Adrenal gland (tissue), 5 donors: Measurements from ENCODE around the gene AVPR2.

Source experiments
- POLR2A ChIP-seq, 2 donors: fragments of 450-650 bp; IDR thresholded peaks; one replicate each; pipeline ENCODE4 v1.6.1; 2017; ENCODE audit warnings: antibody characterized with exemption in 2 of 2, mild to moderate bottlenecking in 2 of 2, moderate library complexity in 1 of 2
- TF ChIP-seq, protein P1 (sequence below), 6 experiments: fragments of 450-650 bp in 4 of 6; fragments of 200-600 bp in 2 of 6; sonication (generic) in 1 of 6; IDR thresholded peaks; 1 replicate in 5 of 6; 2 replicates in 1 of 6; pipeline versions ENCODE4 v1.5.1 to v1.8.0; 2016 to 2021; ENCODE audit warnings: antibody characterized with exemption in 6 of 6, mild to moderate bottlenecking in 2 of 6, moderate library complexity in 1 of 6
- donor health status: DM: no; HTN: no; CAD: no.

DNA sequence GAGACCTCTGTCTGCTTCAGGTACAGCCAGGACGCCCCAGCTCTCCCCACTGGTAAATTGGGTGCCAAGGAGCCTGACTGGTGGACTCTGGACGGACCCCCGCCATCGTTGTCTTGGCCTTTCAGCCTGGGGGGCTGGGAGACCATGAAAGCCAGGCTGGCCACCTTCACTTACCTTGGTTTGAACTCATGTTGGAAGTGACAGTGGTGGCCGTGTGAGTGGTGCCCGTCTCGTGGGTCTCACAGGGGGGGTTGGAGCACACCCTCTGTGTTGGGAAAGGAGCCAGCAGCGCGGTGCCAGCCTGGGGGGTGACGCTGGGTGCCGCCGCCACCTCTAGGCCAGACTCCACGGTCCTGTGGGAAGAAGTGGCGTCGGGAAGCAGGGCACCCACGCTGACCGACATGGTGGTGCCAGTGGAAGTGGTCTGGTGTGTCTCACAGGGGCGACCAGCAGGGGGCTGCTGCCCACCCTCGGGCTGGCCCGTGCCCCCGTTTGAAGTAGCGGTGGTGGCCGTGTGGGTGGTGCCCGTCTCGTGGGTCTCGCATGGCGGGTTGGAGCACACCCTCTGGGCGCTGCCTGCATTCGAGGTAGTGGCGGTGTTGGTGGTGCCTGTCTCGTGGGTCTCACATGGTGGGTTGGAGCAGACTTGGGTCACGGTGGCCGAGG lies 49.6 kb downstream of the AVPR2 start:
- TF ChIP-seq, protein P1, sequence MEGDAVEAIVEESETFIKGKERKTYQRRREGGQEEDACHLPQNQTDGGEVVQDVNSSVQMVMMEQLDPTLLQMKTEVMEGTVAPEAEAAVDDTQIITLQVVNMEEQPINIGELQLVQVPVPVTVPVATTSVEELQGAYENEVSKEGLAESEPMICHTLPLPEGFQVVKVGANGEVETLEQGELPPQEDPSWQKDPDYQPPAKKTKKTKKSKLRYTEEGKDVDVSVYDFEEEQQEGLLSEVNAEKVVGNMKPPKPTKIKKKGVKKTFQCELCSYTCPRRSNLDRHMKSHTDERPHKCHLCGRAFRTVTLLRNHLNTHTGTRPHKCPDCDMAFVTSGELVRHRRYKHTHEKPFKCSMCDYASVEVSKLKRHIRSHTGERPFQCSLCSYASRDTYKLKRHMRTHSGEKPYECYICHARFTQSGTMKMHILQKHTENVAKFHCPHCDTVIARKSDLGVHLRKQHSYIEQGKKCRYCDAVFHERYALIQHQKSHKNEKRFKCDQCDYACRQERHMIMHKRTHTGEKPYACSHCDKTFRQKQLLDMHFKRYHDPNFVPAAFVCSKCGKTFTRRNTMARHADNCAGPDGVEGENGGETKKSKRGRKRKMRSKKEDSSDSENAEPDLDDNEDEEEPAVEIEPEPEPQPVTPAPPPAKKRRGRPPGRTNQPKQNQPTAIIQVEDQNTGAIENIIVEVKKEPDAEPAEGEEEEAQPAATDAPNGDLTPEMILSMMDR (IDR thresholded peaks at IDR 0.05), result no peak
- no peak for TF ChIP-seq POLR2A (IDR thresholded peaks at IDR 0.05)
